SU-DHL-6 (cell line): ENCODE measurements around the gene IGSF8.

Experiments used
- EZH2phosphoT487 ChIP-seq: fragments of 200-600 bp; sonication (generic), shearing (Covaris generic); conservative IDR thresholded peaks from 2 replicates; pipeline ENCODE4 v1.6.1; 2018; ENCODE audit warnings: mild to moderate bottlenecking, antibody characterized with exemption, low read length, moderate library complexity, mixed read lengths
- TF ChIP-seq, protein P1 (sequence below): fragments of 200-600 bp; sonication (generic); IDR thresholded peaks from one replicate; pipeline ENCODE4 v1.5.1; 2017; ENCODE audit warnings: antibody characterized with exemption, mild to moderate bottlenecking, low read length, moderate library complexity; ENCODE audit not compliant: insufficient read depth, poor library complexity, severe bottlenecking

DNA sequence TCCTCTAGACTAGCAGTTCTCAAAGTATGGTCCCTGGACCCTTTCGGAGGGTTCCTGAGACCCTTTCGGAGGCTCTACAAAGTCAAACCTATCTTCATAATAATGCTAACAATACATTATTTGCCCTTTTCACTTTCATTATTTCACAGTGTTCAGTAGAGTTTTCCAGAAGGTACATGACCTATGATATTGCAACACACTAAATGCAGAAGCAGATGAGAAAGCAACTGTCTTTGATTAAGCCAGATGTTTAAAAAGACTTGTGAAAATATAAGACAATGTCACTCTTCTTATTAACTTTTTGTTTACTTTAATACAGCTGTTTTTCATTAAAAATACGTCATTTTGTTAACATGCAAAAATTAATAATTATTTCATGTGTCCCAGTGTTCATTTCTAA, 34.3 kb downstream of the IGSF8 start:
- TF ChIP-seq, protein P1, sequence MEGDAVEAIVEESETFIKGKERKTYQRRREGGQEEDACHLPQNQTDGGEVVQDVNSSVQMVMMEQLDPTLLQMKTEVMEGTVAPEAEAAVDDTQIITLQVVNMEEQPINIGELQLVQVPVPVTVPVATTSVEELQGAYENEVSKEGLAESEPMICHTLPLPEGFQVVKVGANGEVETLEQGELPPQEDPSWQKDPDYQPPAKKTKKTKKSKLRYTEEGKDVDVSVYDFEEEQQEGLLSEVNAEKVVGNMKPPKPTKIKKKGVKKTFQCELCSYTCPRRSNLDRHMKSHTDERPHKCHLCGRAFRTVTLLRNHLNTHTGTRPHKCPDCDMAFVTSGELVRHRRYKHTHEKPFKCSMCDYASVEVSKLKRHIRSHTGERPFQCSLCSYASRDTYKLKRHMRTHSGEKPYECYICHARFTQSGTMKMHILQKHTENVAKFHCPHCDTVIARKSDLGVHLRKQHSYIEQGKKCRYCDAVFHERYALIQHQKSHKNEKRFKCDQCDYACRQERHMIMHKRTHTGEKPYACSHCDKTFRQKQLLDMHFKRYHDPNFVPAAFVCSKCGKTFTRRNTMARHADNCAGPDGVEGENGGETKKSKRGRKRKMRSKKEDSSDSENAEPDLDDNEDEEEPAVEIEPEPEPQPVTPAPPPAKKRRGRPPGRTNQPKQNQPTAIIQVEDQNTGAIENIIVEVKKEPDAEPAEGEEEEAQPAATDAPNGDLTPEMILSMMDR = no peak
- no peak for TF ChIP-seq EZH2phosphoT487
